Measurements from ENCODE around the gene FAM217B. TPM values are rescaled to one million over a fixed set of nuclear protein-coding genes. Genes with fewer than 3 reads are reported as not detected.

FAM217B gene
- total and polyA plus RNA-seq, 2 donors (not counting 3 experiments of a cell fraction or from before 2014, with no cell fraction given) = 2.7 to 8.2 TPM

GRCh38 chr20:59947376-59947775 lies 7.2 kb downstream of the FAM217B start:
- DNase-seq (ENCODE audit: low read depth, low spot score) = no peak
- TF ChIP-seq GATA2 (IDR thresholded peaks at IDR 0.05; ENCODE audit: insufficient read depth, insufficient read length, low read depth, low read length) (no peak), POLR2A (IDR thresholded peaks at IDR 0.05; ENCODE audit: low read depth, low read length) (no peak), MAX (IDR thresholded peaks at IDR 0.05; ENCODE audit: insufficient read depth, insufficient read length) (no peak), FOS (IDR thresholded peaks at IDR 0.05; ENCODE audit: borderline replicate concordance, insufficient read depth, low read length) (no peak), POLR2AphosphoS5 (IDR thresholded peaks at IDR 0.05; ENCODE audit: insufficient read depth, low read depth, low read length) (no peak), EZH2 (IDR thresholded peaks at IDR 0.05; ENCODE audit: borderline replicate concordance, low read depth, low read length, severe bottlenecking) (no peak), CTCF (IDR thresholded peaks at IDR 0.05; ENCODE audit: extremely low read depth in 1 of 2, insufficient read depth in 1 of 2, low read depth in 1 of 2, low read length in 2 of 2) (no peak), MYC (IDR thresholded peaks at IDR 0.05; ENCODE audit: low read depth, low read length) (no peak), JUN (IDR thresholded peaks at IDR 0.05; ENCODE audit: borderline replicate concordance, insufficient read depth, insufficient read length, low read depth) (no peak)
- dilution Hi-C loops (cut with MboI; ENCODE audit: extremely low pct_ligation_motif_present, low sequenced_read_pairs) (no loop called here), intact Hi-C loops (cut with micrococcal nuclease) (loop anchor here (10.0 kb wide), 1 partner anchor 933 kb away; the partner anchor contains the start of gene TUBB1)
- peaks cover 5 to 8% of the 10 kb centered on the region in 2 experiments for H3K36me3 ChIP-seq (ENCODE audit: control insufficient read depth in 2 of 2, extremely low read depth in 1 of 2, insufficient read depth in 2 of 2, low read length in 2 of 2)
- no peak overlapping the region for H3K27ac ChIP-seq (ENCODE audit: insufficient read depth, low read depth, low read length)
- CTCF ChIA-PET = interaction anchor here (2.0 to 4.6 kb wide), 3 partner anchors 8 to 1949 kb away, joined by 9 to 28 read pairs (median 18); partner anchors contain the start of gene SYCP2
- H3K4me2 ChIP-seq (ENCODE audit: insufficient read depth, low read length) = no peak overlapping the region
- H3K9me1 ChIP-seq (replicated peaks; ENCODE audit: control insufficient read depth, extremely low read depth, insufficient read depth, low read length) = no peaks in the 10 kb centered on the region
- no peaks in the 10 kb centered on the region for H3K27me3 ChIP-seq (ENCODE audit: control insufficient read depth in 2 of 2, insufficient read depth in 2 of 2, low read length in 2 of 2)
- H3K4me3 ChIP-seq (replicated peaks in 1 of 3; ENCODE audit: insufficient read depth in 1 of 3, low read depth in 1 of 3, low read length in 3 of 3) = no peak overlapping the region
- BruUV-seq (replicated peaks) = no TSS peak
- no peaks in the 10 kb centered on the region for H3K79me2 ChIP-seq (ENCODE audit: control insufficient read depth, insufficient read depth, low read length)
- H3K9me3 ChIP-seq (replicated peaks; ENCODE audit: control insufficient read depth, insufficient read depth, low read length) = no peaks in the 10 kb centered on the region
- no peaks in the 10 kb centered on the region for H4K20me1 ChIP-seq (replicated peaks; ENCODE audit: control insufficient read depth, extremely low read depth, insufficient read depth, low read length)
- POLR2A ChIA-PET = no interaction called here
- H3K9ac ChIP-seq (replicated peaks; ENCODE audit: extremely low read depth, insufficient read depth, low read length) = no peak overlapping the region
- H2AFZ ChIP-seq (ENCODE audit: low read depth, low read length) = no peak overlapping the region
- no peaks in the 10 kb centered on the region for H3K4me1 ChIP-seq (ENCODE audit: control insufficient read depth, extremely low read depth, insufficient read depth, low read length)
- no peak for FAIRE-seq

All from endothelial cell of umbilical vein (primary cell).